A549 (cell line): ENCODE measurements around the gene ADNP2.

ENCODE experiments used
- CHD2 ChIP-seq: fragments of 150-350 bp; IDR thresholded peaks from 2 replicates; pipeline ENCODE4 v1.6.1; 2014; ENCODE audit warnings: low read length; ENCODE audit not compliant: partially characterized antibody
- CTCF ChIP-seq: fragments of >200 bp; sonication (Bioruptor Twin); formaldehyde crosslinking; IDR thresholded peaks from 3 replicates; pipeline ENCODE4 v1.5.1; 2016
- E2F6 ChIP-seq: IDR thresholded peaks from 2 replicates; pipeline ENCODE4 v1.6.1; 2012; ENCODE audit warnings: low read depth, borderline replicate concordance
- EP300 ChIP-seq, 2 experiments: fragments of >200 bp; sonication (Bioruptor Twin); formaldehyde crosslinking; IDR thresholded peaks; 2 replicates in 1 of 2; 3 replicates in 1 of 2; pipeline ENCODE4 v1.6.1; 2016 to 2017
- GATA3 ChIP-seq: IDR thresholded peaks from 2 replicates; pipeline ENCODE4 v1.6.1; 2012; ENCODE audit warnings: borderline replicate concordance
- JUNB ChIP-seq: fragments of >200 bp; sonication (Bioruptor Twin); formaldehyde crosslinking; IDR thresholded peaks from 2 replicates; pipeline ENCODE4 v1.6.1; 2016
- MAX ChIP-seq: IDR thresholded peaks from 2 replicates; pipeline ENCODE4 v1.6.1; 2012
- POLR2A ChIP-seq: IDR thresholded peaks from 2 replicates; pipeline ENCODE4 v1.6.1; 2012; ENCODE audit warnings: mild to moderate bottlenecking, low read length

GRCh38 chr18:80148326-80149199, 39.5 kb downstream of the ADNP2 start:
- TF ChIP-seq JUNB (no peak), POLR2A (no peak), GATA3 (no peak), EP300 (IDR thresholded peaks at IDR 0.05) (no peak), CTCF (no peak), E2F6 (no peak), CHD2 (no peak), MAX (no peak)
